GM18508 (cell line): ENCODE results near the gene PLAC8.
"Not testable (repeated sequence)": the region's sequence is repeated elsewhere in the genome, so short reads cannot be mapped to it uniquely, and the experiment has no call there.

ENCODE experiments used
- ATAC-seq: cut with Tn5 transposase; IDR thresholded peaks from one replicate; pipeline ENCODE4 v1.9.1; 2021; ENCODE audit warnings: moderate number of reproducible peaks; ENCODE audit not compliant: insufficient read depth, unreplicated experiment

The PLAC8 gene, protein sequence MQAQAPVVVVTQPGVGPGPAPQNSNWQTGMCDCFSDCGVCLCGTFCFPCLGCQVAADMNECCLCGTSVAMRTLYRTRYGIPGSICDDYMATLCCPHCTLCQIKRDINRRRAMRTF

DNA sequence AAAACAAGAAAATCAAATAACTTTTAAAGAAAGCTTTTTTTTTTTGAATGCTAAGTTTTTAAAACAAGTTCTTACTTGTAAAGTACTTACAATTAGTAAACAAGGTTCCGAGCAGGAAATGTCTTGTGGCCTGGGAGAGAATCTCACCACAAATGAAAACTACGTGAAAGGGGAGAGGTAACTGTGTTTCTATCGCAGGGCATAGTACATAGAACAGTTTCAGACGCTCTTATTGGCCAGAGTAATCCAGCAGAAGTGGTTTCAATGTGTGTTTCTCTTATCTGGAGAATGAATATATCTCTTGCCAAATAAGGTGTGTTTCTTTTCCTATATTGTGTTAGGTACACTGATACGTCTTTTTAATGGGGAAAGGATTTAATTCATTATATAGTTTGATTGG, at the start of gene PLAC8:
Gene PLAC8 (minus strand): TSS at position 154 of the 400 bp plus-strand sequence. CDS start 6,808 bp downstream, outside the sequence.
- ATAC-seq: no peak

GRCh38 chr4:83153417-83153816, 38.9 kb upstream of the PLAC8 start:
- no peak for ATAC-seq

GRCh38 chr4:83152746-83153145, 38.2 kb upstream of the PLAC8 start:
- ATAC-seq: no peak

DNA sequence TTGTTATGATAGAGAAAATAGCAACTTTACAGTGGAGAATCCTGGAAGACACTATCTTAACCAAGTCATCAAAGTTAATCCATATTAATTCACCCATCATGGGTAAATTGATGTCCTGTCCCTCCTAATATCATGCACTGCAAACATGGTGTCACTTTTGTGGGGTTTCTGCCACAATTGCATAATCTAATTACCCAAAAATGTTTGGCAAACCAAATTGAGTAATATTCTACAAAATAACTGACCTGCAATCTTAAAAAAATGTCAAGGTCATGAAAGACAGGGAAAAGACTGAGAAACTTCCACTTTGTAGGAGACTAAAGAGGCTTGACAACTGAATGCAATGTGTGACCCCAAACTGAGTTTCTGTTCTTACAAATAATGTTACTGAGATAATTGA, 37.1 kb upstream of the PLAC8 start:
- no peak for ATAC-seq

- no peak for ATAC-seq
Measured at GRCh38 chr4:83150653-83151330, 36.3 kb upstream of the PLAC8 start.

GRCh38 chr4:83149865-83150652, 35.5 kb upstream of the PLAC8 start:
- no peak for ATAC-seq

DNA sequence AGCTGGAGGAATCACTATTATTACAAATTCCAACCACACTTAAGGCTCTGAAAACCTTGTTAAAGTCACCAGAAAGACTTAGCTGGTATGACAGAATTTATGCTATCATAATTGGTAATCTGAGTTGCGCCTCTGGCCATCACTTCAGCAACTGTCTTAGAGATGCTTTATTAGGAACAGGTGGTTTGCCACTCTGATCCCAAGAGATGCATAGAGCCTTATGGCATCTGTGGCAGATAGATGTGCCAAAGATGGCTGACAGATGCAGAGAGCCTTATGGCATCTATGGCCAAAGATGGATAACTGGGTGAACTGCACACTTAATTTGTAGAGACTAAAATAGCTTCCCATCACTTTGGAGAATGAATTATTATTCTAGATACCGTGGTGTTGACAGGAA, 32.3 kb upstream of the PLAC8 start:
- ATAC-seq: no peak

- not testable (repeated sequence) for ATAC-seq
Measured at GRCh38 chr4:83145776-83146175, 31.2 kb upstream of the PLAC8 start.

DNA sequence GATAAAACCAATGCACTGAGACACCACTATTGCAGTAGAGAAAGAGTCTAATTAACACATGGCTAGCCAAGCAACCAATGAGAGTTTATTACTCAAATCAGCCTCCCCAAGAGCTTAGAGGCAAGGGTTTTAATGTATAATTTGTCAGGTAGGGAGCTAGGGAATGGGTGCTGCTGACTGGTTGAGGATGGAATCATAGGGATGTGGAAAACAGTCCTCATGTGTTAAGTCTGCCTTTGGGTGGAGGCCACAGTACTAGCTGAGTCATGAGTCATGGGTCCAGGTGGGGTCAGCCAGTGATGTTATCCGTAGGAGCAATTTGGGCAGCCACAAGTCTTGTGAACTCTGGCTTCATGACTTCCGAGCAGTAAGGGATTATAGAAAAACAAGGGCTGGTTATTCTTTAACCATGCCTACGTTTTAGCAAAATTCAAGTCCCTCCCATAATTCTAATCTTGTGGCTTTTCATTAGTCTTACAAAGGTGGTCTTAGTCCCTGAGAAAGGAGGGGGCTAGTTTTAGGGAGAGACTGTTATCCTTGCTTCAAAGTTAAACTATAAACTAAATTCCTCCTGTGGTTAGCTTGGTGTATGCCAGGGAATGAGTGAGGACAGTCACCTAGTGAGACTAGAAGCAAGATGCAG, 25.1 kb upstream of the PLAC8 start:
- ATAC-seq: no peak

GRCh38 chr4:83138946-83139345, 24.4 kb upstream of the PLAC8 start:
- ATAC-seq: no peak

DNA sequence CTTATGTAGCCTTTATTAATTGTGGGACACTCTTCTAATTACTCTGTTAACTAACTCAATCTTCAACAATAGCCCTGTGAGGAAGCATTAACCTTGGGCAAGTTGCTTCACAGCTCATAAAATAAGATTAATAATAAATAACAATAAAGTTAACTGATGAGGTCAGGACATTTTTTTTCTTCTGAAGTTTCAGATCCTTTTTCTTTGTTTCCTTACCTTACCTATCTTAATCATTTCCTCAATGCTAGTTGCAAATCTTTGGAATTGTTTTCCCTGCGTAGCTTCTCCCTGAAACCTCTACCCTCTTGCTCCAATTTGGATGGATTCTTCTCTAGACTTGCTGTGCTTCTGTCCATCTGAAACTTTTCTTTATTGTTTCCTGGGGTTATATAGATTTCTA, 17.5 kb upstream of the PLAC8 start:
- ATAC-seq: no peak

DNA sequence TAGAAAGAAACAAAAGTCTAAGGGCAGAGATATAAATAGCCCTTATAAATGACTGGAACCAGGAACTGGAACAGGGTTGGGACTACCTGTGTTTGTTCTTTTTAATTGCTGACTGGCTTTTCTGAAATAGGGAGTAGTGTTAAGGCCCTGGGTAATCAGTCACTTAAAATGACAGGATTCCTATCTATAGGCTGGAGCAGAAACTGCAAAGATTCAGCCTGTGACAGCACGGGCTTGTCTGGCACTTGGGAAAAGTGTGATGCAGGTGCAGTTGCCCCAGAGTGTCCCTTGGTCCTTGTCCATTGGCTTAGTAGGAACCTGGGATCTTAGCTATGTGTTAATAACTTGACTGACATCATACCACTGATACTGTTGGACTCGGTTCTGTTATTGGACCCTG, 14.7 kb upstream of the PLAC8 start:
- no peak for ATAC-seq

GRCh38 chr4:83128240-83128929, 13.9 kb upstream of the PLAC8 start:
- ATAC-seq: no peak

GRCh38 chr4:83125738-83126141, 11.2 kb upstream of the PLAC8 start:
- no peak for ATAC-seq

- no peak for ATAC-seq
Measured at GRCh38 chr4:83124111-83124780, 9.7 kb upstream of the PLAC8 start.

DNA sequence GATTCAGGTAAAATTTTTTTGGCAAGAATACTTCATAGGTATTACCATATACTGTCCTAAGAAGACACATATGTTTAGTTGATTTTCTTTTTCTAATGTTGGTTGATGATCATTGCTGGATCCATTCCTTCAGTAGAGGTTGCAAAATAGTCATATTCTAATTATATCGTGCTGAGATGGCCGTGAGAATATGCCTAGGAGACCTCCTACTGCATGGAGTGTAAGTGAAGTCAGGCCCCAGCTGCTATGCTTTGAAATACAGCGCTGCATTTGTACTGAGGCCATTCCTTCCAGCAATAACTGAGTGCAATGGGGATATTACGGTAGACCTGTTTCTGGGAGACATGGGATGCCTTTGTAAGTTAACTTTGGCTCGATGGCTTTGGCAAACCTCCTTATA, 6.7 kb upstream of the PLAC8 start:
- ATAC-seq: no peak

DNA sequence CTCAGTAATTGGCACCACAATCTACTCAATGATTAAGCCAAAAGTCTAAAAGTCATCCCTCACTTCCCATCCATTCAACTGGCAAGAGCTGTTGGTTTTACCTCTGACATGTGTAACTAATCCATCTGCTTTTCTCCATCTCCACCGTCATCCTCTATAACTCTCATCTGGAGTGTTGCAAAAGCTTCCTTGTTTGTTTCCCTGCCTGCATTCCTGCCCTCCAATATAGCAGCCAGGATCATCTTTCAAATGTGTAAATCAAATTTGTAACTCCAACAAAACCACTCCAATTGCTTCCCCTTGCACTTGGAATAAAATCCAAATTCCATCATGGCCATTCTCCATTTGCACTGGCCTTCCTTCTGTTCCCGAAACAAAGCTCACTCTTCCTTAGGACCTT, 4.3 kb upstream of the PLAC8 start:
- ATAC-seq: no peak

DNA sequence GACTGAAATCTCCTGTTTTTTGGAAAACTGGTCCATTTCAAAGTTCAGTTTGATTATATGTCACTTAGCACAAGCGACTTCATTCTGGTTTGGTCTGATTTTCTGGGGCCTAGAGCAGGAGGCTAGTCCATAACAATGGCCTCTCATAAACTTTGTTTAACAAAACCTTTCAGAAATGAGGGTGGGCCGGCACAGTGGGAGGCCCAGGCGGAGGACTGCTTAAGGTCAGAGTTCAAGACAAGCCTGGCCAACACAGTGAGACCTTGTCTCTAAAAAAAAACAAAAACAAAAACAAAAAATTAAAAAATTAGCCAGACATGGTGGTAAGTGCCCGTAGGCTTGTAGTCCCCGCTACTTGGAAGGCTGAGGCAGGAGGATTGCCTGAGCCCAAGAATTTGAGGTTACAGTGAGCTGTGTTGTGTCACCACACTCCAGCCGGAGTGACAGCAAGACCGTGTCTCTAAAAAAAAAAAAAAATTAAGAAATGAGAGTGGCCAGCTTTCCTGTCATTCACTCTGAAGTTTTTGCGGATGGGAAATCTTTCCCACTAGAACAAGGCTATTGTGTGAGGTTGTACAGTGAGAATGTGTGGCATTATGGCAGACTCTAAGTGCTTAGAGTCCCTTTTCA, 1.2 kb upstream of the PLAC8 start:
- ATAC-seq: no peak

- ATAC-seq: no peak
Measured at GRCh38 chr4:83115000-83115399, 471 bp upstream of the PLAC8 start.

DNA sequence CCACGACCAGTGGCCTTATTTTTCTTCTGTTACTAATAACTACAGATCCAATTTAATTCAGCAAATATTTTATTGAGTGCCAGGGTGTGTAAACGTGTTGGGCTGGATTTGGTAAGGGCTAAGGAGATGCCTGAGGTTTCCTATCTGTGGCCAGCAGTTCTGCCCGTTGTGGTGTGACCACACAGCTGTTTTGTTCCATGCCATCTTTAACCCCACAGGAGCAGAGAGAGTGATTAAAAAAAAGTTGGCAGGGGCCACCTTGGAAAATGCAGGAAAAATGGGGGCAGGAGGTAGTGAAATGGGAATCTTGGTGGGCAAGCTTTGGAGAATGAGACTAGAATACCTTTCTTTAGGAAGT, 1.1 kb downstream of the PLAC8 start:
- ATAC-seq: no peak
